ENCODE results near the gene AATF.

The AATF gene

DNA sequence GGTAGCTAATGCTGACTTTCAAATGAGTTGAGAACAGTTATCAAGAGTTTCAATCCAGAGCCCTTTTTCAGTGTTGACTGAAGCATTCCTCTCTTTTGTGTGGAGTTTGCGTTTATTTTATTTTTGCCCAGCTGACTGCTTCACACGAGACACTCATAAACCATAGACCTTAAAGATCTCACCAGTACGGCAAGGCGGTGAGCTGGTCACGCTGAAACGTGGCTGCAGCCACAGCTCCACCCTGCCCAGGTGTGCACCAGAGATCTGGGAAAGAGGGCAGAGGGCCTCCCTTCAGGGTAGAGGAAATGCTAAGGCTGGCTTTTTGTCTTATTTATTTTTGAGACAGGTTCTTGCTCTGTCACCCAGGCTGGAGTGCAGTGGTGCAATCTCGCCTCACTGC, 112.2 kb downstream of the AATF start:
- H3K4me1 ChIP-seq (ENCODE audit: control insufficient read depth in 1 of 2, insufficient read depth in 1 of 2, low read depth in 1 of 2, low read length in 1 of 2) = no peaks in the 10 kb centered on the region
- TF ChIP-seq, protein P1, sequence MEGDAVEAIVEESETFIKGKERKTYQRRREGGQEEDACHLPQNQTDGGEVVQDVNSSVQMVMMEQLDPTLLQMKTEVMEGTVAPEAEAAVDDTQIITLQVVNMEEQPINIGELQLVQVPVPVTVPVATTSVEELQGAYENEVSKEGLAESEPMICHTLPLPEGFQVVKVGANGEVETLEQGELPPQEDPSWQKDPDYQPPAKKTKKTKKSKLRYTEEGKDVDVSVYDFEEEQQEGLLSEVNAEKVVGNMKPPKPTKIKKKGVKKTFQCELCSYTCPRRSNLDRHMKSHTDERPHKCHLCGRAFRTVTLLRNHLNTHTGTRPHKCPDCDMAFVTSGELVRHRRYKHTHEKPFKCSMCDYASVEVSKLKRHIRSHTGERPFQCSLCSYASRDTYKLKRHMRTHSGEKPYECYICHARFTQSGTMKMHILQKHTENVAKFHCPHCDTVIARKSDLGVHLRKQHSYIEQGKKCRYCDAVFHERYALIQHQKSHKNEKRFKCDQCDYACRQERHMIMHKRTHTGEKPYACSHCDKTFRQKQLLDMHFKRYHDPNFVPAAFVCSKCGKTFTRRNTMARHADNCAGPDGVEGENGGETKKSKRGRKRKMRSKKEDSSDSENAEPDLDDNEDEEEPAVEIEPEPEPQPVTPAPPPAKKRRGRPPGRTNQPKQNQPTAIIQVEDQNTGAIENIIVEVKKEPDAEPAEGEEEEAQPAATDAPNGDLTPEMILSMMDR (IDR thresholded peaks at IDR 0.05) = no peak
- no peak overlapping the region for H3K4me3 ChIP-seq (ENCODE audit: low read depth in 1 of 2, low read length in 1 of 2)
- peaks cover 19% of the 10 kb centered on the region for H3K36me3 ChIP-seq
- no peaks in the 10 kb centered on the region for H3K9me3 ChIP-seq
- no peak overlapping the region for H3K27ac ChIP-seq
- H3K27me3 ChIP-seq = peaks cover 12% of the 10 kb centered on the region

DNA sequence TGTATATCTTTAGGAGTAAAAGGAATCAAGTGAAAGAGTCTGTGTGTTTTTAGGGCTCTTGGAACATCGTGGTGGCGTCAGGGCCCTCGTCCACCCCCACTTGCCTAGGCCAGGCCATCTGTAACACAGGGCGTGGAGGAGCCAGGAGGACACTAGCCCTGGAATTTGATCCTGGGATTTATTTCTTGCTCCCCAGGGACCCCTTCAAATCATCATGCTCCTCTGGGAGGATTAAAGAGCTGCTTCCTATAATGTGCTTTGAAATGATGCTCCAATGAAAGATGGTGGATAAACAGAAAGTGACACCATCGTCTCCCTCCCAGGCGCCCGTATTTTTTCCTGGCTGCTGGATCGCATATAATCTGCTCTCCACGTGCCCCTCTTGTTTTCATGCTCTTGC, 113.3 kb downstream of the AATF start:
- Histone ChIP-seq H3K27me3 (peaks cover 23% of the 10 kb centered on the region), H3K27ac (no peak overlapping the region), H3K4me3 (ENCODE audit: low read depth in 1 of 2, low read length in 1 of 2) (no peak overlapping the region), H3K4me1 (ENCODE audit: control insufficient read depth in 1 of 2, insufficient read depth in 1 of 2, low read depth in 1 of 2, low read length in 1 of 2) (no peaks in the 10 kb centered on the region), H3K9me3 (no peaks in the 10 kb centered on the region), H3K36me3 (peaks cover 12% of the 10 kb centered on the region)
- TF ChIP-seq, protein P1 (IDR thresholded peaks at IDR 0.05) = no peak

DNA sequence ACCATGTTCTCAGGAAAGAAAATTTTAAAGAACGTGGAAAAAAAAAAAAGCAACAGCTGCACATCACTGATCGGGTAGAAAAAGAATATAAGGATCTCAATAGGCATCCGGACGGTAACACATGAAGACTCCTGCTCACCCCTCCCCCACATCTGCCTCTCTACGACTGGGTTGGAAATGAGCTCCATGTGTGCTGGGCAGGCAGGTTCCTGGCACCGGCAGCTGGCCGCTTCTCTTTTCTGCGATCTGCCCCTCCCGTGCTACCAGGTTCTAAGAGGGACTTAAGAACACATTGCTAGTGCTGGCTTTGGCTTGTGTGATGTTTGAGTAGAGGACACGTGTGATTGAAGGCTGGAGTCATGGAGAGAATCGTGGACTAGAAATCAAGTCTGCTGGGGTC, 115.5 kb downstream of the AATF start:
- H3K9me3 ChIP-seq = no peaks in the 10 kb centered on the region
- TF ChIP-seq, protein P1 (IDR thresholded peaks at IDR 0.05) = no peak
- H3K27me3 ChIP-seq = peaks cover 43% of the 10 kb centered on the region
- H3K4me1 ChIP-seq (ENCODE audit: control insufficient read depth in 1 of 2, insufficient read depth in 1 of 2, low read depth in 1 of 2, low read length in 1 of 2) = no peaks in the 10 kb centered on the region
- H3K27ac ChIP-seq = no peak overlapping the region
- H3K36me3 ChIP-seq = no peaks in the 10 kb centered on the region
- no peak overlapping the region for H3K4me3 ChIP-seq (ENCODE audit: low read depth in 1 of 2, low read length in 1 of 2)

DNA sequence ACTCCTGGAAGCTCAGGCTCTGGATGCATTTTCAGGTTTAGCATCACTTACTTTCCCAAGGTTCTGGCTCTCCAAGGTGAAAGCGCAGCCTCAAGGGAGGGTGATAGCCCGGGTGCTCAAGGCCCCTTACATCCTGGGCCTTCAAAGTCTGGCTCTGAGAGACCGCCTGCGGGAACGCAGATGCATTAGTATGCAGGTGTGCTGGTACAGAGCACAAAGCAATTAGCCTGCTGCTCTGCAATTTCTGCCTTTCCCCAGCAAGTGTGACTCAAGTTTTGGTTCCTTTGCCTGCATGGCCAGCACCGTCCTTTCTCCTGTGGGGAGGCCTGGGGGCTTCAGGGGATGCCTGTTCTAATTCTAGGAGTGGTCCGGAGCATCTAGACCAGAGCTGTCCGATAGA, 116.2 kb downstream of the AATF start:
- peaks cover 43% of the 10 kb centered on the region for H3K27me3 ChIP-seq
- H3K36me3 ChIP-seq = no peaks in the 10 kb centered on the region
- no peak overlapping the region for H3K4me3 ChIP-seq (ENCODE audit: low read depth in 1 of 2, low read length in 1 of 2)
- H3K9me3 ChIP-seq = no peaks in the 10 kb centered on the region
- no peaks in the 10 kb centered on the region for H3K4me1 ChIP-seq (ENCODE audit: control insufficient read depth in 1 of 2, insufficient read depth in 1 of 2, low read depth in 1 of 2, low read length in 1 of 2)
- TF ChIP-seq, protein P1 (IDR thresholded peaks at IDR 0.05) = no peak
- H3K27ac ChIP-seq = no peak overlapping the region

DNA sequence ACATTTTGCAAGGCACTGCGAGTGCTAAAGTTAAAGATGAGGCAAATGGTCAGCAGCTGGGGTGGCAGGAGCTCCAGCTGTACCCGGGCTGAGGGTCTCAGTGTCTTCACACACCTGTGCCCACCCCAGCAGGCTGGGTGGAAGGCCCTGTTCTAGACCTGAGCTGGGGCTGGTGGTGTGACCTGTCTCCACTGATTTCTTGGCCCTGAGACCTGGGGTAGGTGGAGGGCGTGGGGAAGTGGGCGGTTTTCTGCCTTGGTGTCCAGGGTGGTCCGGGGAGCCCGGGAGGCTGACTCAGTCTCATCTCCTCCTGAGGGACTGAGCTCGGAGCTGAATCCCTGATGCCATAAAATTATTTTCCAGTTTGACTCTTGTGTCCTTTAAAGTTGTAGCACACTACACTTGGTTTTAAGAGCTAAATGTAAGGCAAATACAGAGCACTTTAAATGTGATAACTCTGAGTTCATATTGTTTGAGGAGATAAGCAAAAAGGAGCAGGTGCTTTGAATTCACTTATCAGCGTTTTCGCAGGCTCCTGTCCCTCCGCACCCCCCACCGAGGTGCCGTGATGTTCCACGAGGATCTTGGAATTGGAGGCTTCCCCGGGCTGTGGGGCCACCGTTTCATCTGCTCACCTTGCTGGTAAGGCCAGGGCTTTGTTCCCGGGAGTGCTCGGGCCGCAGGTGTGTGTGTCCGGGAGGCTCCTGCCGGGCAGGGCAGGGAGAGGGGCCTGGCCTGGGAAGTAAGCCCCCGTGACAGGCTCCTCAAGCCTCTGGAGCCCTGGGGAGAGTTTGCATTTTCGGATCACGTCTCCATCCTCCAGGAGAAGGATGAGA, 117.0 kb downstream of the AATF start:
- H3K4me1 ChIP-seq (ENCODE audit: control insufficient read depth in 1 of 2, insufficient read depth in 1 of 2, low read depth in 1 of 2, low read length in 1 of 2) = no peaks in the 10 kb centered on the region
- H3K36me3 ChIP-seq = no peaks in the 10 kb centered on the region
- H3K27me3 ChIP-seq = peaks cover 43% of the 10 kb centered on the region
- no peak overlapping the region for H3K27ac ChIP-seq
- no peaks in the 10 kb centered on the region for H3K9me3 ChIP-seq
- TF ChIP-seq, protein P1 (IDR thresholded peaks at IDR 0.05) = no peak
- no peak overlapping the region for H3K4me3 ChIP-seq (ENCODE audit: low read depth in 1 of 2, low read length in 1 of 2)
